CD4-positive, CD25-positive, alpha-beta regulatory T cell (primary cell): Measurements from ENCODE around the gene NUDT9. TPM values are rescaled to one million over a fixed set of nuclear protein-coding genes. Genes with fewer than 3 reads are reported as not detected.
"Not testable (repeated sequence)": the region's sequence is repeated elsewhere in the genome, so short reads cannot be mapped to it uniquely, and the experiment has no call there.

Experiments
- ATAC-seq, 2 donors: fragments of 150-1000 bp; cut with Tn5 transposase; one replicate each; pipeline ENCODE4 v1.10.0; 2021; ENCODE audit warnings: low read depth in 2 of 2, moderate number of reproducible peaks in 2 of 2, moderate library complexity in 1 of 2
- DNase-seq, 3 donors: peaks; one replicate each; pipeline versions ENCODE4 v3.0.0 to v3.0.0-alpha.2; 2012 to 2022; ENCODE audit warnings: mixed read lengths in 1 of 3
- H3K27ac ChIP-seq: one replicate; pipeline ENCODE4 v1.7.0; 2013; ENCODE audit warnings: mild to moderate bottlenecking, low read length; ENCODE audit not compliant: insufficient read depth, poor library complexity, severe bottlenecking
- H3K27me3 ChIP-seq: one replicate; pipeline ENCODE4 v1.7.0; 2013; ENCODE audit warnings: low read length; ENCODE audit not compliant: control insufficient read depth, insufficient read depth
- H3K36me3 ChIP-seq: one replicate; pipeline ENCODE4 v1.7.0; 2013; ENCODE audit warnings: mild to moderate bottlenecking, low read length, moderate library complexity; ENCODE audit not compliant: control insufficient read depth, insufficient read depth
- H3K4me1 ChIP-seq: 2 replicates; pipeline ENCODE4 v1.7.0; 2013; ENCODE audit warnings: mild to moderate bottlenecking, low read length; ENCODE audit not compliant: insufficient read depth, control insufficient read depth, poor library complexity, severe bottlenecking
- H3K4me3 ChIP-seq: one replicate; pipeline ENCODE4 v1.7.0; 2013; ENCODE audit warnings: low read depth, mild to moderate bottlenecking, low read length, moderate library complexity
- H3K9me3 ChIP-seq, 2 experiments: 1 replicate in 1 of 2; 2 replicates in 1 of 2; pipeline ENCODE4 v1.7.0; 2013; ENCODE audit warnings: low read length in 2 of 2, mild to moderate bottlenecking in 1 of 2, moderate library complexity in 1 of 2; ENCODE audit not compliant: control insufficient read depth in 2 of 2
- H3K27ac Mint-ChIP-seq, 3 donors: one replicate each; pipeline ENCODE4 v1.8.0; 2020 to 2022; ENCODE audit warnings: mild to moderate bottlenecking in 3 of 3, mixed read lengths in 3 of 3, moderate library complexity in 2 of 3
- H3K27me3 Mint-ChIP-seq: one replicate; pipeline ENCODE4 v1.8.0; 2022; ENCODE audit warnings: mild to moderate bottlenecking, mixed read lengths
- H3K36me3 Mint-ChIP-seq: one replicate; pipeline ENCODE4 v1.8.0; 2020; ENCODE audit warnings: mixed read lengths
- H3K4me1 Mint-ChIP-seq, 4 donors: one replicate each; pipeline ENCODE4 v1.8.0; 2020 to 2022; ENCODE audit warnings: mixed read lengths in 4 of 4, mild to moderate bottlenecking in 1 of 4
- H3K4me3 Mint-ChIP-seq, 4 donors: one replicate each; pipeline ENCODE4 v1.8.0; 2020 to 2022; ENCODE audit warnings: mild to moderate bottlenecking in 4 of 4, mixed read lengths in 4 of 4, moderate library complexity in 3 of 4
- H3K9me3 Mint-ChIP-seq, 7 donors: one replicate each; pipeline ENCODE4 v1.8.0; 2020 to 2022; ENCODE audit warnings: mixed read lengths in 7 of 7, mild to moderate bottlenecking in 3 of 7, moderate library complexity in 2 of 7
- polyA plus RNA-seq, 4 donors: library from polyadenylated mRNA; unstranded; fragments of 300-500 nt; fragmentation: Illumina TruSeq; gene quantifications; one replicate each; pipeline ENCODE4 v1.2.3, GENCODE V29; 2021
- total RNA-seq: library from RNA; stranded (reverse); gene quantifications from one replicate; pipeline ENCODE4 v1.2.3, GENCODE V29; 2022

The NUDT9 gene
- total and polyA plus RNA-seq, 5 donors from 2014 or later = 12.5 to 23.1 (median 19.8) TPM

DNA sequence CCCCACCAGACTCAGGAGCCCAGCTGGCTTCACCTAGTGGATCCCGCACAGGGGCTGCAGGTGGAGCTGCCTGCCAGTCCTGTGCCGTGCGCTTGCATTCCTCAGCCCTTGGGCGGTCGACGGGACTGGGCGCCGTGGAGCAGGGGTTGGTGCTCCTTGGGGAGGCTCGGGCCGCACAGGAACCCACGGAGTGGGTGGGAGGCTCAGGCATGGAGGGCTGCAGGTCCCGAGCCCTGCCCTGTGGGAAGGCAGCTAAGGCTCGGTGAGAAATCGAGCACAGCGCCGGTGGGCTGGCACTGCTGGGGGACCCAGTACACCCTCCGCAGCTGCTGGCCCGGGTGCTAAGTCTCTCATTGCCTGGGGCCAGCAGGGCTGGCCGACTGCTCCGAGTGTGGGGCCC lies 26.5 kb upstream of the NUDT9 start:
- H3K4me1 Mint-ChIP-seq, H3K36me3 Mint-ChIP-seq, ATAC-seq, H3K4me1 ChIP-seq, H3K4me3 ChIP-seq, H3K27me3 Mint-ChIP-seq, H3K4me3 Mint-ChIP-seq, H3K9me3 ChIP-seq, H3K27ac ChIP-seq, H3K27me3 ChIP-seq, DNase-seq, H3K36me3 ChIP-seq, H3K9me3 Mint-ChIP-seq, H3K27ac Mint-ChIP-seq: not testable (repeated sequence)

DNA sequence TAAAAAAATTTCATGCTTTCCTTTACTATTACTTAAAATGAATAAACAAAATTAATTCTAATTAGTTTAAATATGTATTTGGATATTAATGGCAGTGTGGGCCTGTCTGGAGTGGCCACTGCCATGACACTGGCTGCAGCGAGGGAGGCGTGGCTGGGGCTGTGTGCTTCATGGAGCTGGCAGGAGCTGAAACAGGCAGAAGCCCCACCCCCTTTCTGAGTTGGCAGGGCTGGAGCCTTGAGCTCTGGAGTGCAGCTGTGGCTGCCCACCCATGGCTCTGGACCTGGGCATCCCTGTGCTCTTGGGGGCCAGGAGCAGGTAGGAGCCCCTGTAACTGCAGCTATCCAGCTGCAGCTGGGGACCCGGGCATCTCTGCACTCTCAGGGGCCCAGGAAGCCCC lies 23.2 kb upstream of the NUDT9 start:
- no peak overlapping the region for H3K4me3 ChIP-seq
- Mint-ChIP-seq H3K4me1 (no peaks in the 10 kb centered on the region), H3K4me3 (no peak overlapping the region), H3K36me3 (no peaks in the 10 kb centered on the region), H3K27me3 (peaks cover 4% of the 10 kb centered on the region), H3K9me3 (no peaks in the 10 kb centered on the region), H3K27ac (no peak overlapping the region)
- no peaks in the 10 kb centered on the region for H3K27me3 ChIP-seq
- no peaks in the 10 kb centered on the region for H3K36me3 ChIP-seq
- H3K4me1 ChIP-seq = no peaks in the 10 kb centered on the region
- H3K9me3 ChIP-seq = no peaks in the 10 kb centered on the region
- ATAC-seq = no peak
- DNase-seq = no peak
- H3K27ac ChIP-seq = no peak overlapping the region

DNA sequence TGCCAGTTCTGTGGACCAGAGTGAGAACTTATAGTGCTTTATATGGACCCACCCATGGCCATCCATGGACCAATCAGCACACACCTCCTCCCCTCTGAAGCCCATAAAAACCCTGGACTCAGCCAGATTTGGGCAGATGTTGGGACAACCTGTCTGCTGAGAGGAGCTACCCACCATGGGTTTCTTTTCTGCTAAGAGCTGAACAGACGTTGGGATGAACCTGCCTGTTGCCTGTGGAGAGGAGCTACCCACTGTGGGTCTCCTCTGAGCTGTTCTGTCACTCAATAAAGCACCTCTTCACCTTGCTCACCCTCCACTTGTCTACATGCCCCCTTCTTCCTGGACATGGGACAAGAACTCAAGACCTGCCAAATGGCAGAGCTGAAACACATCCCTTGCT lies 22.4 kb upstream of the NUDT9 start:
- no peak overlapping the region for H3K27ac ChIP-seq
- ATAC-seq = no peak
- no peaks in the 10 kb centered on the region for H3K9me3 ChIP-seq
- H3K36me3 ChIP-seq = no peaks in the 10 kb centered on the region
- H3K27me3 Mint-ChIP-seq = peaks cover 9% of the 10 kb centered on the region
- DNase-seq = no peak
- no peak overlapping the region for H3K4me3 ChIP-seq
- no peak overlapping the region for H3K27ac Mint-ChIP-seq
- H3K4me1 Mint-ChIP-seq = no peaks in the 10 kb centered on the region
- no peak overlapping the region for H3K4me3 Mint-ChIP-seq
- no peaks in the 10 kb centered on the region for H3K9me3 Mint-ChIP-seq
- H3K36me3 Mint-ChIP-seq = no peaks in the 10 kb centered on the region
- H3K27me3 ChIP-seq = no peaks in the 10 kb centered on the region
- H3K4me1 ChIP-seq = no peaks in the 10 kb centered on the region

DNA sequence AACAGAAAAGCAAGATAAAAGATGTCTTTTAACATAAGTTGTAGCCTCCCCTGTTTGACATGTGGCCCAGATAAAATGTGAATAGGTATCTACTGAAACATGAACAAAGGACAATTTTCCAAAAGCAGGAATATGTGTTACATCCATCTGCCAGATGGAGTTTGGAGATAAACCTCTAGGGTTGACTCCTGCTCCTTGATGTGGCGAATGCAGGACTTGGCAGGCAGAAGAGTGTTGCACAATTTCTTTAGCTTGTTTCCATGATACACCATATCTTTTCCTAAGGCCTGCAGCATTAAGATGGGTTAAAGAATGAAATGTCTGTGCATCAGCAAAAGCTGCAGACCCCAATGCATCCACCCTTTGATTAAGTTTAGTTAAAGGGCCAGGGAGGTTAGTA lies 18.6 kb upstream of the NUDT9 start:
- H3K27ac ChIP-seq, H3K27me3 ChIP-seq, H3K4me3 ChIP-seq, H3K27ac Mint-ChIP-seq, DNase-seq, H3K36me3 ChIP-seq, H3K9me3 ChIP-seq, H3K9me3 Mint-ChIP-seq, H3K4me1 ChIP-seq, H3K4me3 Mint-ChIP-seq, H3K36me3 Mint-ChIP-seq, ATAC-seq: not testable (repeated sequence)
- H3K4me1 Mint-ChIP-seq = peaks cover 0 to 17% (median 3%) of the 10 kb centered on the region in 4 donors
- peaks cover 16% of the 10 kb centered on the region for H3K27me3 Mint-ChIP-seq

DNA sequence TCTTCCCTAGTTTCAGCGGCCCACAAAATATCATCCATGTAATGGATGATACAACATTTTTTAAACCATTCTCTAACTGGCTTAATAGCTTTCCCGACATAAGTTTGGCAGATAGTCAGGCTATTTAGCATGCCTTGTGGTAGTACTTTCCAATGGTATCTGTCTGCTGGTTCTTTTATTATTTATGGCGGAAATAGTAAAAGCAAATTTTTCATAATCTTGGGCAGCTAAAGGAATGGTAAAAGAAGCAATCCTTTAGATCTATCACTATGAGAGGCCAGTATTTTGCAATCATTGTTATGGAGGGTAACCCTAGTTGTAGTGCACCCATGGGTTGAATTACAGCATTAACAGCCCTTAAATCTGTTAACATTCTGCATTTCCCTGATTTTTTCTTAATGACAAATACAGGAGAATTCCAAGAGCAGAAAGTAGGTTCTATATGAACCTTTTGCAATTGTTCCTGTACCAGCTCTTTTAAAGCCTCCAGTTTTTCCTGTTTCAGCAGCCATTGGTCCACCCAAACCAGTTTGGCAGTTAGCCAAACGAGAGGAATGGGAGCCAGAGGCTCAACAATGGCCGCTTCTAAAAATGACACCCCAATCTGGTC lies 17.1 kb upstream of the NUDT9 start:
- no peak overlapping the region for H3K27ac ChIP-seq
- peaks cover 19% of the 10 kb centered on the region for H3K27me3 Mint-ChIP-seq
- no peak overlapping the region for H3K4me3 ChIP-seq
- peaks cover 4% of the 10 kb centered on the region for H3K4me1 ChIP-seq
- no peaks in the 10 kb centered on the region for H3K36me3 ChIP-seq
- H3K9me3 Mint-ChIP-seq = no peaks in the 10 kb centered on the region
- ATAC-seq = no peak
- H3K36me3 Mint-ChIP-seq = no peaks in the 10 kb centered on the region
- no peaks in the 10 kb centered on the region for H3K9me3 ChIP-seq
- H3K4me3 Mint-ChIP-seq = peak overlapping the region in 1 of 4 donors; percentile 6
- H3K4me1 Mint-ChIP-seq = peaks cover 0 to 17% (median 3%) of the 10 kb centered on the region in 4 donors
- DNase-seq = no peak
- H3K27ac Mint-ChIP-seq = no peak overlapping the region
- peaks cover 7% of the 10 kb centered on the region for H3K27me3 ChIP-seq

DNA sequence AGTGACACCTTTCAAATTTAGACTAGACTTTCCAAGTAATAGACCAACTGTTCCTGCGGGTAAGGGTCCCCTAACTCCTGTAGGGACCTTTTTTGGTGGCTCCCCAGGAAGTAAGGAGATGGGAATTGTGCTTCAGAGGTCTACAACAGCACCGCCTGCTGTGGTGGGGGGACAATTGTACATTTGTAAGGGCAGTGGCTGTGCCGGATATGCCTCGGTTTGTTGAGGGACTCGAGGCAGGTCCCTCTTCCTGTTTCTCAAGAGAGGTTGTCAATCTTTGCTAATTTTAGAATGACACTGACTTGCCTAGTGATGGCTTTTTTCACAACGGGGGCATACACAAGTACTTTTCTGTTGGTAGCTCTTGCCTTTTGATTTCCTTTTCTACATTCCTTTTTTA lies 15.9 kb upstream of the NUDT9 start:
- peaks cover 0 to 17% (median 3%) of the 10 kb centered on the region in 4 donors for H3K4me1 Mint-ChIP-seq
- H3K4me1 ChIP-seq = peaks cover 4% of the 10 kb centered on the region
- peaks cover 24% of the 10 kb centered on the region for H3K27me3 Mint-ChIP-seq
- peak overlapping the region in 3 of 4 donors; percentile 3 to 71 (median 62) for H3K4me3 Mint-ChIP-seq
- H3K9me3 Mint-ChIP-seq = no peaks in the 10 kb centered on the region
- ATAC-seq (peak in 1 of 2 donors; percentile 55), DNase-seq (peak in 1 of 3 donors; percentile 47)
- H3K27ac Mint-ChIP-seq = peak overlapping the region in 1 of 3 donors; percentile 65
- no peaks in the 10 kb centered on the region for H3K9me3 ChIP-seq
- no peaks in the 10 kb centered on the region for H3K36me3 Mint-ChIP-seq
- peaks cover 8% of the 10 kb centered on the region for H3K27me3 ChIP-seq
- H3K4me3 ChIP-seq = peak overlapping the region; percentile 10
- no peak overlapping the region for H3K27ac ChIP-seq
- no peaks in the 10 kb centered on the region for H3K36me3 ChIP-seq

DNA sequence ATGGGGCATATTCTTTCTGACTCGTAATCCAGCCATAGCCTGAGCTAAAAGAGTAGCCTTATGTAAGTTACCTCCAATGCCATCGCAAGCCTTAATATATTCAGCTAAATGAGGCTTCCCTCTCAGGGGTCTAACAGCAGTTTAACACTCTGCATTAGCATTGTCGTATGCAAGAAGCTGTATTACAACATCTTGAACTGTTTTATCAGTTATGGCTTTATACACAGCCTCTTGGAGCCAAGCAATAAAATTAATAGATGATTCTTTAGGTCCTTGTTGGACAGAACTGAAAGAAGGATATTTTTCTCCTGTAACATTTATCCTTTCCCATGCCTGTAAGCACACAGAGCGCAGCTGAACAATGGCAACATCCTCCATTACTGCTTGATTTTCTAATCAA lies 15.5 kb upstream of the NUDT9 start:
- peak overlapping the region in 1 of 3 donors; percentile 65 for H3K27ac Mint-ChIP-seq
- H3K36me3 Mint-ChIP-seq, DNase-seq, H3K9me3 ChIP-seq, H3K27me3 ChIP-seq, H3K36me3 ChIP-seq, H3K9me3 Mint-ChIP-seq, H3K4me1 ChIP-seq, H3K27ac ChIP-seq, ATAC-seq: not testable (repeated sequence)
- peak overlapping the region; percentile 10 for H3K4me3 ChIP-seq
- peaks cover 24% of the 10 kb centered on the region for H3K27me3 Mint-ChIP-seq
- peak overlapping the region in 3 of 4 donors; percentile 3 to 71 (median 62) for H3K4me3 Mint-ChIP-seq
- peaks cover 0 to 17% (median 3%) of the 10 kb centered on the region in 4 donors for H3K4me1 Mint-ChIP-seq

DNA sequence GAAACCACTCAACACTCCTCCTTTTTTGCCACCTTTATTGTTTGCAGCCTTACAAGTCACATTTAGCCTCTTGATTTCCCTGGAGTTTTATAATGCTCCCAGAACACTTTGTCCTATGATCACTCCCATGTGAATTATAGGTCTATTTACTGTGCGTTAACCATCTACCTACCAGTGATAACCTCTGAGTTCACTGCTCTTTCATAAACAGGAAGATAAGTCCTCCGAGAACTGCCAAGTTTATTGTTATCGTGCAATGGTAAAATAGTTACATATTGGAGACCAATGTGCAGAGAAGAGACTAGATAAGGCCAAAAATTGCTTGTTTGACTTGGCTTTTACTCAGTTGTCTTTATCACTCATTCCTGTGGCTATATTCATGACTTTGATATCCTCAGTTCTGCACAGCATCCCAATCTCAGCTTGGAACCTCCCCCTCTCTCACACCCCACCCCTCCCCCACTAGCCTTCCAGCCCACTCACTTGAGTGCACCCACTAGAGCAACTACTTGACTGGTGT lies 12.9 kb upstream of the NUDT9 start:
- peaks cover 0 to 17% (median 3%) of the 10 kb centered on the region in 4 donors for H3K4me1 Mint-ChIP-seq
- DNase-seq (no peak), ATAC-seq (no peak)
- Histone ChIP-seq H3K27ac (no peak overlapping the region), H3K36me3 (no peaks in the 10 kb centered on the region), H3K4me3 (no peak overlapping the region), H3K4me1 (peaks cover 4% of the 10 kb centered on the region), H3K27me3 (peaks cover 14% of the 10 kb centered on the region), H3K9me3 (no peaks in the 10 kb centered on the region)
- no peak overlapping the region for H3K4me3 Mint-ChIP-seq
- no peak overlapping the region for H3K27ac Mint-ChIP-seq
- no peaks in the 10 kb centered on the region for H3K36me3 Mint-ChIP-seq
- no peaks in the 10 kb centered on the region for H3K9me3 Mint-ChIP-seq
- peaks cover 35% of the 10 kb centered on the region for H3K27me3 Mint-ChIP-seq
